Fibroblast of the aortic adventitia (primary cell): ENCODE results near the gene GOSR2. TPM values are rescaled to one million over a fixed set of nuclear protein-coding genes. Genes with fewer than 3 reads are reported as not detected.

Source experiments
- DNase-seq: peaks from one replicate; pipeline ENCODE4 v3.0.0-alpha.2; 2010; ENCODE audit warnings: low read depth
- H3K4me3 ChIP-seq: 2 replicates; pipeline ENCODE4 v1.5.1; 2011; ENCODE audit warnings: low read depth, mild to moderate bottlenecking, control low read depth, low read length, moderate library complexity
- total RNA-seq: library from RNA; depleted of rRNA; stranded (reverse); fragments of >200 nt; gene quantifications from 2 replicates; pipeline ENCODE4 v1.2.3, GENCODE V29; 2012; ENCODE audit warnings: low replicate concordance
- TF ChIP-seq, protein P1 (sequence below): IDR thresholded peaks from 2 replicates; pipeline ENCODE4 v1.5.1; 2011; ENCODE audit warnings: mild to moderate bottlenecking, low read length, control low read depth, inconsistent platforms; ENCODE audit not compliant: insufficient read depth

Gene GOSR2
- total RNA-seq, 1 donor = 49.3 TPM

DNA sequence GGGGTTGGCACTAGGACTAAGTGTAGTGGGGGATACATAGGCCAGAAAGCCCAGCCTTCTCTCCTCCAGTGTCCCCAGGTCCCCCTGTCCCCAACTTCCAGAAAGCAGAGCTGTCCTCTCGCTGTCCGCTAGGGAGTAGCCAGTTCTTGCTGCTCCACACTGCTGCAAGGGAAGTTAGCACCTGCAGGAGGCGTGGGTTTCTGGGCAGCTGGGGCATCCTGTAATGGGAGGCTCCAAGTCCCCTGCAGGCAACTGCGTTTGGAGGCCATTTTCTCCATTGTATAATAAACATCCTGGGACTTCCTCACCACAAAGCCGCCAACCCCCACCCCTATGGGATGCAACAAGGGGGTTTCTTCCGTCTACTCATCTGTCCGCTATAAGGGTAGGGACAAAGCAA is 54.4 kb downstream of the GOSR2 start:
- no peak for DNase-seq
- H3K4me3 ChIP-seq = no peak overlapping the region
- TF ChIP-seq, protein P1, sequence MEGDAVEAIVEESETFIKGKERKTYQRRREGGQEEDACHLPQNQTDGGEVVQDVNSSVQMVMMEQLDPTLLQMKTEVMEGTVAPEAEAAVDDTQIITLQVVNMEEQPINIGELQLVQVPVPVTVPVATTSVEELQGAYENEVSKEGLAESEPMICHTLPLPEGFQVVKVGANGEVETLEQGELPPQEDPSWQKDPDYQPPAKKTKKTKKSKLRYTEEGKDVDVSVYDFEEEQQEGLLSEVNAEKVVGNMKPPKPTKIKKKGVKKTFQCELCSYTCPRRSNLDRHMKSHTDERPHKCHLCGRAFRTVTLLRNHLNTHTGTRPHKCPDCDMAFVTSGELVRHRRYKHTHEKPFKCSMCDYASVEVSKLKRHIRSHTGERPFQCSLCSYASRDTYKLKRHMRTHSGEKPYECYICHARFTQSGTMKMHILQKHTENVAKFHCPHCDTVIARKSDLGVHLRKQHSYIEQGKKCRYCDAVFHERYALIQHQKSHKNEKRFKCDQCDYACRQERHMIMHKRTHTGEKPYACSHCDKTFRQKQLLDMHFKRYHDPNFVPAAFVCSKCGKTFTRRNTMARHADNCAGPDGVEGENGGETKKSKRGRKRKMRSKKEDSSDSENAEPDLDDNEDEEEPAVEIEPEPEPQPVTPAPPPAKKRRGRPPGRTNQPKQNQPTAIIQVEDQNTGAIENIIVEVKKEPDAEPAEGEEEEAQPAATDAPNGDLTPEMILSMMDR = no peak

DNA sequence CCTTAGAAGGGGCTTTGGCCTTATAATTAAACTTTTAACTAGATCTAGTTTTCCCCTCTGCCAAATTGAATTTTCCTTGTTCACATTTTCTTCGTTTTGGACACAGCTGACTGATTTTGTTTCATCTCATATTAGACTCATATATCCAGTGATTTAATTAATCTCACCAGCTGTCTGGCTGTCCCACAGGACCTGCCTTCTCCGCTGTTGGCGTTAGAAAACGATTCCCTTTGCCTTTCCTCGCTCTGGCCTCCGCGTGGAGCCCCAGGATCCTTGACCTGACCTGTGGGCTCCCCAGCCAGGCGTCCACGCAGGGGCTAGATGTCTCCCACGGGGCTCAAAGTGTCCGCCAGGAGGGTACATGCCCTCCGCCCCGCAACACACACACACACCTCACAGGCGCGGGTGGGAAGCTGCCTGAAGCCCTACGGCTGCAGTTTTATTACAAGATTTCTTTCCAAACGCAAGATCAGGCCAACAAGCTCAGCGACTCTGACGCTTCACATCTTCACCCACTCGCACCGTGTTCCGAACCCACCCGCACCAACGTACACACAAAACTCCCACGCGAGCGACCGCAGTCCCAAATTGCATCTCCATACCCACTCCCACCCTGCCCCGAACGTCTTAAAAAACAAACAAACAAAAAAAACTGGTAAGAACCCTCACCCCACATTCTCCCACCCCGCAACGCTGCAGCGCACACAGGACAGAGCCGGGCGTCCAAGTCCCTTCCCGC is 55.0 kb downstream of the GOSR2 start:
- DNase-seq = no peak
- TF ChIP-seq, protein P1 = no peak
- no peak overlapping the region for H3K4me3 ChIP-seq

DNA sequence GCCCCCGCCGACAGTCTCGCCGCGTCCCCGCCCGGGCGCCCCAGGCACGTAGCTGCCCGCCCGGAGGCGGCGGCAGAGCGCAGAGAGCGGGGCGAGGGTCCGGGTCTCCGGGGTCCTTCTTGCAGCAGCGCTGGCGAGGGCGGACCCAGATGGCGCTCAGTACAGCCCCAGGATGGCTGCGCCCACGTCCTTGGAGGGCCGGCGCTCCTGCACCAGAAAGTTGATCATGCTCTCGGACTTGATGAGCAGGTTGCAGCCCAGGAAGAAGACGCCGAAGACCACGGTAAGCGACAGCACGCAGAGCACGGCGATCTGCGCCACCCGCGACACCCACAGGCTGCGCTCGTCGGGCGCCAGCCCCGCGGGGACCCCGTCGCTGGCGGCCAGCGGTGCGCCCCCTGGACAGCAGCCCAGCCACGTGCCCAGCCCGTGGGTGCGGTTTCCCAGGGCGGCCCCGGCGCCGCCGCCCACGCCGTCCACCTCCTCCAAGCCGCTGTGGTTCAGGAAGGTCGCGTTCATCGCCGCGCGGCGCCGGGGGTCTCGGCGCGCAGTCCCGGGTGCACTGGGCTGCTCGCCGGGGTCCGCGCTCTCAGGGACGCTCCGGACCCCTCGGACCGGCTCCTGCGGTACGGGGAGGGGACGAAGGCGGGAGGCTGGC is 55.7 kb downstream of the GOSR2 start:
- DNase-seq = no peak
- peak overlapping the region; percentile 56 for H3K4me3 ChIP-seq
- TF ChIP-seq, protein P1 = no peak

DNA sequence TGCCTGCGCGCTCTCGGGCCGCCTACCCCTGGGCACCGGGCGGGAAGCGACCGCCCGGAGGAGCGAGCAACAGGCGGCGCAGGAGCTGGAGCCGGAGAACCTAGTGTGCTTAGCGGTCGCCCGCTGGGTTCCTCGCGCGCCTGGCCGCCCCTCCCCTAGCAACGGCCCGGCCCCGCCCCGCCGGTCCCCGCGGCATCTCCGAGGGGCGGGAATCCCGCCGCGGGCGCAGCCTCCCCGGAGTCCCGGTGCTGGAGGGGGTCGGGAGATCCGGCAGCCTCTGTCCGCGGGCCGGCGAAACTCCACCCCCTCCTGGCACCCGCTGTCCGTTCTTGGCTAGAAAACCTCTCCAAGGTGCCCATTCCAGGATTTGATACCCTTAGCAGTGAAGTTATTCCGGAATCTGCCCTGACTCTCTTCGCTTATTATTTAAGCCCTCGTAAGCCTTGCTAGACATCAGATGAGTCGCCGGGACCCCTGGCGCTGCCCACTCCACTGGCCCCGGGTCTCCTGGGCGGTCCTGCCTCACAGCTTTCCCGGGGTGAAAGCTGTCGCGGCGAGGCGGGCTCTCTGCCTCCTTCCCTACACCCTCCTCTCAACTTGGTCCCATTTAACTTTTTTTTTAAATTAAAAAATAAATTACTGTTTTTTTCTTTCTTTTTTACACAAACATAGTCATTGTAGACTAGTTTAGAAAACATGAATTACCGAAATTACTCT is 56.3 kb downstream of the GOSR2 start, which contains the start of gene RPRML:
Gene RPRML (minus strand): TSS at position 107 of the 717 bp plus-strand sequence. CDS start 246 bp downstream, outside the sequence.
- no peak for DNase-seq
- peak within 1 kb of the TSS; percentile 56 for H3K4me3 ChIP-seq
- TF ChIP-seq, protein P1 = no peak

DNA sequence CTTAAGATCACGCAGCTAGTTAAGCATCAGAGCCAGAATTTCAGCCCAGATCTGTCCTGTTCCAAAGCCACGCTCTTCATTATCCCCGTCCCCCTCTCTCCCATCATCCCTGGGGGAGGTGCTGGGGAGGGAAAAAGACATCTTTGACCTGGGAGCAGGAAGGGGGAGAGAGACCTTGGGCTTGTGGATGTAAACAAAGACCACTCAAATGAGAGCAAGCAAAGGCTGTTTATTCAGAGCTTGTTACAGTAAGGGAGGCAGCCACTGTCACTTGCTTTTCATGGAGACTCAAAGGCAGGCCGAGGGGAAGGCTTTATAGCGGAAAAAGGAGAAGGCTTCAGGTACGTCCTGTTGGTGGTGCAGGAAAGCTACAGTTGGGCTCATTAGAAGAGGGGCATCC is 59.6 kb downstream of the GOSR2 start:
- no peak for DNase-seq
- TF ChIP-seq, protein P1 = no peak
- H3K4me3 ChIP-seq = no peak overlapping the region

DNA sequence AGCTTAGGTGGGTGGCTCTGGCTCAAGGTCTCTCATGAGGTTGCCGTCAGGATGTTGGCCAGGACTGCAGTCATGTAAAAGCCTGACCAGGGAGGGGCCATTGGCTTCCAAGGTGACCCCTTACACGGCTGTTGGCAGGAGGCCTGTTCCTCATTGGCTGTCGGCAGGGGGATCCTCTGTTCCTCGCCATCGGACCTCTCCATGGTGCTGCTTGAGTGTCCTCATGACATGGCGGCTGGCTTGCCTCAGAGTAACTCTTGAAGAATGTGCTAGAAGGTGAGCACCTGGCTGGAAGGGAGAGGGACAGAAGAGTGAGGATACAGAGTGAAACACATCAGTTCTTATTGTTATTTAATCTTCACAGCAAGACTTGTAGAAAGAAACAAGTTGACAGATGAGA is 60.8 kb downstream of the GOSR2 start:
- no peak overlapping the region for H3K4me3 ChIP-seq
- TF ChIP-seq, protein P1 = no peak
- DNase-seq = no peak
